H9 (cell line): ENCODE measurements around the gene C19orf33. TPM values are rescaled to one million over a fixed set of nuclear protein-coding genes. Genes with fewer than 3 reads are reported as not detected.

ENCODE experiments used
- DNase-seq: peaks from one replicate; pipeline ENCODE4 v3.0.0-alpha.2; 2017
- H2AFZ ChIP-seq: one replicate; pipeline ENCODE4 v1.6.1; 2013; ENCODE audit warnings: mild to moderate bottlenecking, low read length, control low read depth, moderate library complexity
- H2AK5ac ChIP-seq: 2 replicates; pipeline ENCODE4 v1.6.1; 2013; ENCODE audit warnings: low read length, control low read depth, mixed read lengths; ENCODE audit not compliant: insufficient read length
- H2BK120ac ChIP-seq: one replicate; pipeline ENCODE4 v1.6.1; 2013; ENCODE audit warnings: low read depth, mild to moderate bottlenecking, low read length, control low read depth, inconsistent platforms; ENCODE audit not compliant: poor library complexity, severe bottlenecking
- H2BK12ac ChIP-seq: 2 replicates; pipeline ENCODE4 v1.6.1; 2013; ENCODE audit warnings: low read length, control low read depth, mixed read lengths, low read depth; ENCODE audit not compliant: insufficient read length
- H2BK15ac ChIP-seq: 2 replicates; pipeline ENCODE4 v1.6.1; 2013; ENCODE audit warnings: low read depth, low read length, control low read depth
- H2BK20ac ChIP-seq: one replicate; pipeline ENCODE4 v1.6.1; 2013; ENCODE audit warnings: low read depth, mild to moderate bottlenecking, low read length, control low read depth, inconsistent platforms; ENCODE audit not compliant: poor library complexity, severe bottlenecking
- H2BK5ac ChIP-seq: 2 replicates; pipeline ENCODE4 v1.6.1; 2013; ENCODE audit warnings: low read length, control low read depth, mixed read lengths; ENCODE audit not compliant: insufficient read length
- H3K14ac ChIP-seq: 2 replicates; pipeline ENCODE4 v1.6.1; 2013; ENCODE audit warnings: low read length, control low read depth; ENCODE audit not compliant: insufficient read depth
- H3K18ac ChIP-seq: 2 replicates; pipeline ENCODE4 v1.6.1; 2013; ENCODE audit warnings: low read depth, mild to moderate bottlenecking, mixed read lengths, low read length, control low read depth; ENCODE audit not compliant: insufficient read length
- H3K23ac ChIP-seq: 2 replicates; pipeline ENCODE4 v1.6.1; 2013; ENCODE audit warnings: low read length, control low read depth, mixed read lengths, low read depth; ENCODE audit not compliant: insufficient read length
- H3K23me2 ChIP-seq: 2 replicates; pipeline ENCODE4 v1.6.1; 2013; ENCODE audit warnings: low read depth, mild to moderate bottlenecking, mixed read lengths, low read length, control low read depth; ENCODE audit not compliant: insufficient read length, poor library complexity, severe bottlenecking
- H3K27ac ChIP-seq: 2 replicates; pipeline ENCODE4 v1.5.1; 2013; ENCODE audit warnings: low read length, control low read depth, mixed read lengths, low read depth; ENCODE audit not compliant: insufficient read length
- H3K27me3 ChIP-seq: 2 replicates; pipeline ENCODE4 v1.6.1; 2013; ENCODE audit warnings: low read length, control low read depth, inconsistent platforms; ENCODE audit not compliant: insufficient read depth
- H3K4ac ChIP-seq: 2 replicates; pipeline ENCODE4 v1.6.1; 2013; ENCODE audit warnings: low read depth, mild to moderate bottlenecking, control low read depth, inconsistent platforms, low read length, moderate library complexity
- H3K4me1 ChIP-seq: 2 replicates; pipeline ENCODE4 v1.6.1; 2013; ENCODE audit warnings: low read length, control low read depth, inconsistent platforms; ENCODE audit not compliant: insufficient read depth
- H3K4me2 ChIP-seq: 2 replicates; pipeline ENCODE4 v1.6.1; 2013; ENCODE audit warnings: low read length, control low read depth, mixed read lengths; ENCODE audit not compliant: insufficient read length, insufficient read depth
- H3K56ac ChIP-seq: 2 replicates; pipeline ENCODE4 v1.6.1; 2013; ENCODE audit warnings: low read depth, mild to moderate bottlenecking, mixed read lengths, low read length, control low read depth; ENCODE audit not compliant: insufficient read length
- H3K79me1 ChIP-seq: 2 replicates; pipeline ENCODE4 v1.6.1; 2013; ENCODE audit warnings: low read depth, mild to moderate bottlenecking, moderate library complexity, low read length, control low read depth, inconsistent platforms; ENCODE audit not compliant: insufficient read depth, poor library complexity, severe bottlenecking
- H3K79me2 ChIP-seq: 2 replicates; pipeline ENCODE4 v1.6.1; 2013; ENCODE audit warnings: low read length, control low read depth, inconsistent platforms; ENCODE audit not compliant: insufficient read depth
- H3K9ac ChIP-seq: 2 replicates; pipeline ENCODE4 v1.6.1; 2013; ENCODE audit warnings: low read length, control low read depth, mixed read lengths; ENCODE audit not compliant: insufficient read length; ENCODE audit errors: extremely low read depth
- H3K9me3 ChIP-seq: one replicate; pipeline ENCODE4 v1.6.1; 2013; ENCODE audit warnings: low read depth, low read length, inconsistent platforms; ENCODE audit not compliant: control insufficient read depth
- H3T11ph ChIP-seq: one replicate; pipeline ENCODE4 v1.6.1; 2013; ENCODE audit warnings: mild to moderate bottlenecking, low read length, control low read depth, inconsistent platforms
- H4K20me1 ChIP-seq: one replicate; pipeline ENCODE4 v1.6.1; 2013; ENCODE audit not compliant: control insufficient read depth, insufficient read length, insufficient read depth
- H4K5ac ChIP-seq: 2 replicates; pipeline ENCODE4 v1.6.1; 2013; ENCODE audit warnings: low read depth, mild to moderate bottlenecking, mixed read lengths, low read length, control low read depth; ENCODE audit not compliant: insufficient read length
- H4K8ac ChIP-seq: replicated peaks from 2 replicates; pipeline ENCODE4 v1.6.1; 2013; ENCODE audit warnings: low read length, control low read depth, mixed read lengths, low read depth; ENCODE audit not compliant: insufficient read length
- H4K91ac ChIP-seq: 2 replicates; pipeline ENCODE4 v1.6.1; 2013; ENCODE audit warnings: low read depth, mild to moderate bottlenecking, moderate library complexity, mixed read lengths, low read length, control low read depth; ENCODE audit not compliant: insufficient read length
- H3K27ac Mint-ChIP-seq, 3 experiments: 2 replicates in 2 of 3; 3 replicates in 1 of 3; pipeline ENCODE4 v1.8.0; 2020 to 2021; ENCODE audit warnings: mixed read lengths in 3 of 3, mild to moderate bottlenecking in 1 of 3, moderate library complexity in 1 of 3
- H3K27me3 Mint-ChIP-seq: 2 replicates; pipeline ENCODE4 v1.8.0; 2021; ENCODE audit warnings: low read depth, mild to moderate bottlenecking, moderate library complexity, mixed read lengths
- H3K36me3 Mint-ChIP-seq, 3 experiments: 2 replicates in 2 of 3; 3 replicates in 1 of 3; pipeline ENCODE4 v1.8.0; 2020 to 2021; ENCODE audit warnings: low read depth in 3 of 3, mixed read lengths in 3 of 3; ENCODE audit not compliant: insufficient read depth in 1 of 3
- H3K4me1 Mint-ChIP-seq, 2 experiments: 2 replicates each; pipeline ENCODE4 v1.8.0; 2020; ENCODE audit warnings: mixed read lengths in 2 of 2
- H3K4me3 Mint-ChIP-seq, 2 experiments: 2 replicates in 1 of 2; 3 replicates in 1 of 2; pipeline ENCODE4 v1.8.0; 2020 to 2021; ENCODE audit warnings: mild to moderate bottlenecking in 2 of 2, mixed read lengths in 2 of 2, moderate library complexity in 1 of 2
- H3K9me3 Mint-ChIP-seq, 2 experiments: 2 replicates in 1 of 2; 3 replicates in 1 of 2; pipeline ENCODE4 v1.8.0; 2020; ENCODE audit warnings: mild to moderate bottlenecking in 2 of 2, mixed read lengths in 2 of 2, moderate library complexity in 1 of 2
- CTCF ChIP-seq: fragments of 200-600 bp; sonication (generic); conservative IDR thresholded peaks from 3 replicates; pipeline ENCODE4 v1.8.0; 2021; ENCODE audit warnings: antibody characterized with exemption, mild to moderate bottlenecking
- WGBS: extraction: QIAGEN DNeasy Blood & Tissue Kit; methylation state at CpG from one replicate; pipeline ENCODE4 v1.1.7; 2013; ENCODE audit warnings: missing lambda C conversion rate, low lambda C conversion rate, mixed read lengths; ENCODE audit not compliant: insufficient read length; ENCODE audit errors: extremely low coverage; 5-methylcytosine and 5-hydroxymethylcytosine counted together
- total RNA-seq: library from RNA; stranded (reverse); gene quantifications from 2 replicates; pipeline ENCODE4 v1.2.1, GENCODE V29; 2021

The C19orf33 gene
- total RNA-seq, 1 experiment from 2014 or later, result not detected

GRCh38 chr19:38290631-38291147, 13.4 kb upstream of the C19orf33 start:
- H3K79me2 ChIP-seq, result no peaks in the 10 kb centered on the region
- H3K4ac ChIP-seq, result no peak overlapping the region
- no CpG with 5 or more reads among the region's 13 CpGs for WGBS
- H2BK5ac ChIP-seq, result no peak overlapping the region
- no peaks in the 10 kb centered on the region for H3K9me3 ChIP-seq
- H4K91ac ChIP-seq, result no peak overlapping the region
- no peak overlapping the region for H3T11ph ChIP-seq
- H3K79me1 ChIP-seq, result no peaks in the 10 kb centered on the region
- H3K4me1 Mint-ChIP-seq, result peaks cover under 1% of the 10 kb centered on the region in 2 experiments; a peak in 3 of 4 replicates
- no peak overlapping the region for H2AK5ac ChIP-seq
- H3K9ac ChIP-seq, result no peak overlapping the region
- no peak overlapping the region for H2BK120ac ChIP-seq
- no peaks in the 10 kb centered on the region for H3K27me3 ChIP-seq
- no peak overlapping the region for H4K5ac ChIP-seq
- DNase-seq, result no peak
- peaks cover 37 to 70% (median 67%) of the 10 kb centered on the region in 3 experiments; a peak in 6 of 7 replicates for H3K36me3 Mint-ChIP-seq
- H3K9me3 Mint-ChIP-seq, result no peaks in the 10 kb centered on the region
- no peak overlapping the region for H3K23ac ChIP-seq
- H2BK20ac ChIP-seq, result no peak overlapping the region
- H3K27ac ChIP-seq, result no peak overlapping the region
- no peak overlapping the region for H3K14ac ChIP-seq
- H3K27me3 Mint-ChIP-seq, result no peaks in the 10 kb centered on the region
- H3K18ac ChIP-seq, result no peak overlapping the region
- no peak overlapping the region for H4K8ac ChIP-seq
- no peak overlapping the region for H3K4me2 ChIP-seq
- no peaks in the 10 kb centered on the region for H4K20me1 ChIP-seq
- no peak overlapping the region for H3K4me3 Mint-ChIP-seq
- H2BK12ac ChIP-seq, result no peak overlapping the region
- H3K4me1 ChIP-seq, result no peaks in the 10 kb centered on the region
- no peaks in the 10 kb centered on the region for H3K23me2 ChIP-seq
- H3K27ac Mint-ChIP-seq, result peak overlapping the region in 1 of 3 experiments; percentile 57; a peak in 3 of 7 replicates
- no peak overlapping the region for H2BK15ac ChIP-seq
- H3K56ac ChIP-seq, result no peak overlapping the region
- no peak overlapping the region for H2AFZ ChIP-seq
- TF ChIP-seq CTCF, result no peak
